ENCODE data around the gene LAIR1.

DNA sequence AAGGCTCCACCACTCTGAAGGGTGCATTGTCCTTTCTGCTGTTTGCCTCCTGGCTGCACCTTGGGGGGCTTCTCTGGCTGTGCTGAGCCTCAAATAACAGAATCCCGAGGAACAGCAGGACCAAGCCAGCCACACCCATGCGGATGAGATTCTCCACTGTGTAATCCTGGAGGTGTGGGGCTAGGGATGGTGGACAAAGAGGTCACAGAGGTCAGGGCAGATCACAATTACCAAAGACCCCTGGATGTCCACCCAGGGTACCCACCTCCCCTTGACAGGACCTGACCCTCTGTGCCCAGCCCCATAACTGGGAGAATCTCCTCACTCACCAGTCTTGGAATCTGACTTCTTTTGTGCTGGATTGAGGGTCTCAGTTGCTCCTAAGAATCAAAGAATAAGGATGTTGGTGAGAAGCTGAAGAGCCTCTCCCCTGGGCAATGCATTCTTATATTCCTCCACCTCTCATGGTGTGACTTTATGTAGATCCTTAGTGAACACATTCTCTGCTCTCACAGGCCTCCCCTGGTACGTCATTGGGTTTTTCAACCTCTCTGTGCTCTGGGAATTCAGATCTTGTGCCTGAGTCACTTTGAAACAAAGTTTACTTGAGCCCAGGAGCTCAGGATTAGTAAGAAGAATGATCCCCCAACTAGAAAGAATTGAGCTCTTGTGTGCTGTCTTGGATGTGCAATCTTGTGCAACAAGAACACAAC lies 31.0 kb downstream of the LAIR1 start:
- TF ChIP-seq, protein P1, sequence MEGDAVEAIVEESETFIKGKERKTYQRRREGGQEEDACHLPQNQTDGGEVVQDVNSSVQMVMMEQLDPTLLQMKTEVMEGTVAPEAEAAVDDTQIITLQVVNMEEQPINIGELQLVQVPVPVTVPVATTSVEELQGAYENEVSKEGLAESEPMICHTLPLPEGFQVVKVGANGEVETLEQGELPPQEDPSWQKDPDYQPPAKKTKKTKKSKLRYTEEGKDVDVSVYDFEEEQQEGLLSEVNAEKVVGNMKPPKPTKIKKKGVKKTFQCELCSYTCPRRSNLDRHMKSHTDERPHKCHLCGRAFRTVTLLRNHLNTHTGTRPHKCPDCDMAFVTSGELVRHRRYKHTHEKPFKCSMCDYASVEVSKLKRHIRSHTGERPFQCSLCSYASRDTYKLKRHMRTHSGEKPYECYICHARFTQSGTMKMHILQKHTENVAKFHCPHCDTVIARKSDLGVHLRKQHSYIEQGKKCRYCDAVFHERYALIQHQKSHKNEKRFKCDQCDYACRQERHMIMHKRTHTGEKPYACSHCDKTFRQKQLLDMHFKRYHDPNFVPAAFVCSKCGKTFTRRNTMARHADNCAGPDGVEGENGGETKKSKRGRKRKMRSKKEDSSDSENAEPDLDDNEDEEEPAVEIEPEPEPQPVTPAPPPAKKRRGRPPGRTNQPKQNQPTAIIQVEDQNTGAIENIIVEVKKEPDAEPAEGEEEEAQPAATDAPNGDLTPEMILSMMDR (IDR thresholded peaks at IDR 0.05) = no peak
- no peak for TF ChIP-seq POLR2A (IDR thresholded peaks at IDR 0.05)
